ENCODE results near the gene PFKFB2.

The PFKFB2 gene

GRCh38 chr1:207069061-207069460, 16.0 kb downstream of the PFKFB2 start:
- H3K4me3 ChIP-seq (ENCODE audit: low read depth, low read length) = no peak overlapping the region
- TF ChIP-seq CTCF (IDR thresholded peaks at IDR 0.05; ENCODE audit: low read depth, low read length) = no peak

- no peak overlapping the region for H3K4me3 ChIP-seq (ENCODE audit: low read depth, low read length)
- TF ChIP-seq CTCF (IDR thresholded peaks at IDR 0.05; ENCODE audit: low read depth, low read length) = no peak
Measured at GRCh38 chr1:207069858-207070506, 16.9 kb downstream of the PFKFB2 start.

GRCh38 chr1:207070811-207071210, 17.7 kb downstream of the PFKFB2 start:
- no peak for TF ChIP-seq CTCF (IDR thresholded peaks at IDR 0.05; ENCODE audit: low read depth, low read length)
- no peak overlapping the region for H3K4me3 ChIP-seq (ENCODE audit: low read depth, low read length)

- no peak for TF ChIP-seq CTCF (IDR thresholded peaks at IDR 0.05; ENCODE audit: low read depth, low read length)
- H3K4me3 ChIP-seq (ENCODE audit: low read depth, low read length) = no peak overlapping the region
Measured at GRCh38 chr1:207071426-207071825, 18.4 kb downstream of the PFKFB2 start.

GRCh38 chr1:207072233-207072632, 19.2 kb downstream of the PFKFB2 start:
- H3K4me3 ChIP-seq (ENCODE audit: low read depth, low read length) = no peak overlapping the region
- no peak for TF ChIP-seq CTCF (IDR thresholded peaks at IDR 0.05; ENCODE audit: low read depth, low read length)

- TF ChIP-seq CTCF (IDR thresholded peaks at IDR 0.05; ENCODE audit: low read depth, low read length) = no peak
- no peak overlapping the region for H3K4me3 ChIP-seq (ENCODE audit: low read depth, low read length)
Measured at GRCh38 chr1:207073906-207074820, 21.1 kb downstream of the PFKFB2 start.
